ENCODE data around the gene LRRC32. TPM values are rescaled to one million over a fixed set of nuclear protein-coding genes. Genes with fewer than 3 reads are reported as not detected.

The LRRC32 gene
- total and polyA plus RNA-seq, 10 of the 15 experiments (the other 5 are each of a cell fraction or from before 2014, with no cell fraction given) = 0.56 to 20.8 (median 7.4) TPM

DNA sequence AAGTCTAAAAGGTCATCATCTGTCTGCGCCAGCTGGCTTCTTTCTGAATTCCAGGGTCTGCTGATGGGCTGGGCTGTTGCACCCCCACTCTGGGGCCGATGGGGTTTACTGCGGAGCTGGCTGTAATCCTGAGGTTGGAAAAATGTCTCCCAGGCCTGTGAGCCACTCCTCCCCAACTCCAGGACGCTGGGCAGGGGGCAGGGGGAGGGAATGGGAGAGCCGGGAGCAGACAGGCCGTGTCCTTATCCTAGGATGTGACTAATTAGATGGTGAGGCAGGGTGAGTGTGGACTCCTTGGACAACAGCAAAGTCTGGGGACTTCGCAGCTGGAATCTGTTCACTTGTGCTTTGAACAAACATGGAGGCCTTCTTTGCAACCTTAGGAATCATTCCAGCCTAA lies 48.7 kb downstream of the LRRC32 start:
- SMC1A ChIA-PET (ENCODE audit: uncharacterized antibody, unreplicated experiment) = no interaction called here
- TF ChIP-seq ZNF384 (IDR thresholded peaks at IDR 0.05; ENCODE audit: borderline replicate concordance, low read depth, low read length) = no peak
- TF ChIP-seq SP1 (IDR thresholded peaks at IDR 0.05; ENCODE audit: low read depth, low read length) = no peak
- no peak for TF ChIP-seq JUNB (IDR thresholded peaks at IDR 0.05)
- no peak for TF ChIP-seq ZNF217 (IDR thresholded peaks at IDR 0.05)
- no peak for TF ChIP-seq CHD2 (IDR thresholded peaks at IDR 0.05; ENCODE audit: borderline replicate concordance, low read depth, low read length)
- no peak for TF ChIP-seq ETV6 (conservative IDR thresholded peaks at IDR 0.05 in 1 of 2, IDR thresholded peaks at IDR 0.05 in 1 of 2; ENCODE audit: borderline replicate concordance in 1 of 2, low read depth in 1 of 2)
- TF ChIP-seq ESRRA (IDR thresholded peaks at IDR 0.05; ENCODE audit: low read length) = no peak
- no peak for TF ChIP-seq ZNF274 (IDR thresholded peaks at IDR 0.05; ENCODE audit: insufficient read depth, insufficient read length)
- TF ChIP-seq MLLT1 (IDR thresholded peaks at IDR 0.05) = no peak
- FAIRE-seq (no peak), DNase-seq (ENCODE audit: low read depth, low spot score) (no peak), ATAC-seq (no peak)
- Histone ChIP-seq H3K36me3 (ENCODE audit: control insufficient read depth in 2 of 2, insufficient read depth in 2 of 2, low read length in 1 of 2) (no peaks in the 10 kb centered on the region), H3K9me3 (replicated peaks; ENCODE audit: control insufficient read depth, insufficient read depth, low read length) (peaks cover 18% of the 10 kb centered on the region; the same call in 2 of the 3 replicates), H3K27ac (ENCODE audit: control insufficient read depth, insufficient read depth) (no peak overlapping the region), H3K4me1 (ENCODE audit: control insufficient read depth, insufficient read depth, low read length) (peaks cover 8% of the 10 kb centered on the region), H3K27me3 (replicated peaks in 1 of 2; ENCODE audit: control insufficient read depth in 2 of 2, insufficient read depth in 2 of 2, low read length in 1 of 2) (peaks cover 0 to 13% of the 10 kb centered on the region in 2 experiments; a peak in 1 of 4 replicates), H3K4me3 (no peak overlapping the region), H3K9ac (ENCODE audit: control insufficient read depth, insufficient read depth, low read length) (no peak overlapping the region), H2AFZ (ENCODE audit: control insufficient read depth, low read depth, low read length) (no peak overlapping the region), H4K20me1 (ENCODE audit: control insufficient read depth, insufficient read depth) (no peaks in the 10 kb centered on the region; the same call in 1 of the 2 replicates), H3K79me2 (ENCODE audit: control insufficient read depth, insufficient read depth, low read length) (no peaks in the 10 kb centered on the region), H3K4me2 (ENCODE audit: control insufficient read depth, insufficient read depth) (no peak overlapping the region)
- in situ Hi-C loops (cut with MboI) (no loop called here), intact Hi-C loops (cut with micrococcal nuclease; ENCODE audit: unreplicated experiment) (no loop called here)
- RAD21 ChIA-PET (ENCODE audit: unreplicated experiment) = interaction anchor here (0.7 kb wide), 1 partner anchor 11 kb away, joined by 3 read pairs; no protein-coding TSS in a partner anchor
- POLR2A ChIA-PET = interaction anchor here (1.2 kb wide), 1 partner anchor 8 kb away, joined by 3 read pairs; no protein-coding TSS in a partner anchor
- CTCF ChIA-PET = interaction anchor here (1.0 kb wide), 1 partner anchor 23 kb away, joined by 4 read pairs; no protein-coding TSS in a partner anchor
- BruUV-seq (replicated peaks) = no TSS peak
- WGBS (ENCODE audit: insufficient coverage, insufficient replicate concordance, low lambda C conversion rate, missing lambda C conversion rate) = 42% methylated on average over 7 of the region's 7 CpGs
